ENCODE results near the gene SMARCA5.

Gene SMARCA5

GRCh38 chr4:143539670-143540023 is 26.1 kb downstream of the SMARCA5 start:
- DNase-seq, result no peak

GRCh38 chr4:143549928-143550327 is 36.4 kb downstream of the SMARCA5 start:
- no peak for DNase-seq

- DNase-seq, result no peak
These were observed 41.5 kb downstream of the SMARCA5 start for GRCh38 chr4:143554728-143555597.

GRCh38 chr4:143555676-143556075 is 42.2 kb downstream of the SMARCA5 start:
- DNase-seq, result no peak

GRCh38 chr4:143558286-143558685 is 44.8 kb downstream of the SMARCA5 start:
- DNase-seq, result no peak

GRCh38 chr4:143558823-143559756 is 45.6 kb downstream of the SMARCA5 start:
- peak; percentile 2 for DNase-seq

GRCh38 chr4:143559757-143560147 is 46.2 kb downstream of the SMARCA5 start:
- no peak for DNase-seq

- DNase-seq, result no peak
These were observed 51.0 kb downstream of the SMARCA5 start for GRCh38 chr4:143564472-143564871.

GRCh38 chr4:143575331-143575730 is 61.8 kb downstream of the SMARCA5 start:
- no peak for DNase-seq

GRCh38 chr4:143581331-143581946 is 67.9 kb downstream of the SMARCA5 start:
- no peak for DNase-seq

- no peak for DNase-seq
These were observed 72.0 kb downstream of the SMARCA5 start for GRCh38 chr4:143585548-143585947.

- no peak for DNase-seq
These were observed 72.6 kb downstream of the SMARCA5 start for GRCh38 chr4:143586080-143586479.

- no peak for DNase-seq
These were observed 74.2 kb downstream of the SMARCA5 start for GRCh38 chr4:143587703-143588102.

- DNase-seq, result no peak
These were observed 83.8 kb downstream of the SMARCA5 start for GRCh38 chr4:143597276-143597675.

GRCh38 chr4:143598816-143599215 is 85.3 kb downstream of the SMARCA5 start:
- DNase-seq, result no peak

GRCh38 chr4:143599827-143600226 is 86.3 kb downstream of the SMARCA5 start:
- no peak for DNase-seq

- no peak for DNase-seq
These were observed 93.0 kb downstream of the SMARCA5 start for GRCh38 chr4:143606480-143606879.

Measured in RPMI8226 (cell line).